OCI-LY3 (cell line): ENCODE results near the gene PHF5A.
"Not testable (repeated sequence)": the region's sequence is repeated elsewhere in the genome, so short reads cannot be mapped to it uniquely, and the experiment has no call there.

Experiments used
- CTCF ChIP-seq: fragments of 200-600, 300-600 bp; sonication (generic); IDR thresholded peaks from 2 replicates; pipeline ENCODE4 v1.5.1; 2014; ENCODE audit warnings: antibody characterized with exemption, low read length, low read depth
- EZH2phosphoT487 ChIP-seq: fragments of 200-600 bp; shearing (Covaris generic); IDR thresholded peaks from 2 replicates; pipeline ENCODE4 v1.6.1; 2018; ENCODE audit warnings: antibody characterized with exemption, mixed run types, low read depth

- TF ChIP-seq CTCF, EZH2phosphoT487: not testable (repeated sequence)
Measured at GRCh38 chr22:41434361-41435003, 34.0 kb downstream of the PHF5A start.
